ENCODE data around the gene ETV6.

DNA sequence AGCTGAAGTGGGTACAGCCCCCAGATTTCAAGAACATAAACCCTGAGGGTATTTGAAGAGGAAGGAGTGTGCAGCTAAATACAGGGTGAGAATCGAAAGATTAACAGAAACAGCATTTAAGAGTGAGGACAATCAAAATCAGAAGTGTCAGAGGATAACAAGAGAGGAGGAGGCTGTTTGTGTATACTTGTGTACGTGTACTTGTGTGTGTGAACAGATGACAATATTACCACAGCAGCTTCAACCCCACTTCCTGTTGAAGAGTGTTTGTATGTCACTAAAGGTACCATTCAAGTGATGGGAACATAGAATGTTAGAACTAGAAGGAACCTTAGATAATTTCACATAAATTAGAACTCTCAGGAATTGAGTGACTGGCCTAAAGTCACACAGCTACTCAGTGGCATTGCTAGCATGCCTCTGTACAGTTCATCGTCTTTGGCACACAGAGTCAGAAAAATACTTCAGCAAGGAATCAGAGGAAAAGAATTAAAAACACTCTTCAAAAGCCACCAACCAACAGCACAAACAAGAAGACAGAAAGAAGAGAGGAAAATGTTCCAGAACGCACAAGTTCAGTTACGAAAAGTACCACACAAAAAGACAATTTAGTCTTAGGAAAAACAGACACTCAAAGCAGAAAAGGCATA, 256.9 kb downstream of the ETV6 start:
- TF ChIP-seq, protein P1, sequence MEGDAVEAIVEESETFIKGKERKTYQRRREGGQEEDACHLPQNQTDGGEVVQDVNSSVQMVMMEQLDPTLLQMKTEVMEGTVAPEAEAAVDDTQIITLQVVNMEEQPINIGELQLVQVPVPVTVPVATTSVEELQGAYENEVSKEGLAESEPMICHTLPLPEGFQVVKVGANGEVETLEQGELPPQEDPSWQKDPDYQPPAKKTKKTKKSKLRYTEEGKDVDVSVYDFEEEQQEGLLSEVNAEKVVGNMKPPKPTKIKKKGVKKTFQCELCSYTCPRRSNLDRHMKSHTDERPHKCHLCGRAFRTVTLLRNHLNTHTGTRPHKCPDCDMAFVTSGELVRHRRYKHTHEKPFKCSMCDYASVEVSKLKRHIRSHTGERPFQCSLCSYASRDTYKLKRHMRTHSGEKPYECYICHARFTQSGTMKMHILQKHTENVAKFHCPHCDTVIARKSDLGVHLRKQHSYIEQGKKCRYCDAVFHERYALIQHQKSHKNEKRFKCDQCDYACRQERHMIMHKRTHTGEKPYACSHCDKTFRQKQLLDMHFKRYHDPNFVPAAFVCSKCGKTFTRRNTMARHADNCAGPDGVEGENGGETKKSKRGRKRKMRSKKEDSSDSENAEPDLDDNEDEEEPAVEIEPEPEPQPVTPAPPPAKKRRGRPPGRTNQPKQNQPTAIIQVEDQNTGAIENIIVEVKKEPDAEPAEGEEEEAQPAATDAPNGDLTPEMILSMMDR (IDR thresholded peaks at IDR 0.05): no peak
- no peak for TF ChIP-seq POLR2A (IDR thresholded peaks at IDR 0.05)

All from lower leg skin (tissue), 3 donors.